ENCODE measurements around the gene SRSF10. TPM values are rescaled to one million over a fixed set of nuclear protein-coding genes. Genes with fewer than 3 reads are reported as not detected.

Gene SRSF10
- total and polyA plus RNA-seq, 2 experiments from 2014 or later, result 196 to 275 TPM

GRCh38 chr1:23922321-23922943 lies 57.7 kb downstream of the SRSF10 start:
- no peaks in the 10 kb centered on the region for H3K9me2 ChIP-seq (ENCODE audit: insufficient read depth)
- TF ChIP-seq REST (IDR thresholded peaks at IDR 0.05; ENCODE audit: unreplicated experiment) (no peak), STAT1 (IDR thresholded peaks at IDR 0.05; ENCODE audit: unreplicated experiment) (no peak), ZNF331 (CRISPR knock-in tag; IDR thresholded peaks at IDR 0.05; ENCODE audit: low read depth) (no peak), EZH2 (IDR thresholded peaks at IDR 0.05; ENCODE audit: low read depth, unreplicated experiment) (no peak), ETS1 (IDR thresholded peaks at IDR 0.05) (no peak), ZNF114 (CRISPR knock-in tag; IDR thresholded peaks at IDR 0.05) (no peak), ZNF462 (CRISPR knock-in tag; IDR thresholded peaks at IDR 0.05) (no peak), CREB1 (CRISPR knock-in tag; IDR thresholded peaks at IDR 0.05; ENCODE audit: low read depth) (no peak), JUNB (IDR thresholded peaks at IDR 0.05; ENCODE audit: unreplicated experiment) (no peak), CTCF (conservative IDR thresholded peaks at IDR 0.05; ENCODE audit: low read depth in 2 of 2) (no peak), NANOG (IDR thresholded peaks at IDR 0.05; ENCODE audit: borderline replicate concordance) (no peak), EZH2phosphoT487 (IDR thresholded peaks at IDR 0.05; ENCODE audit: unreplicated experiment) (no peak), POLR2AphosphoS5 (IDR thresholded peaks at IDR 0.05; ENCODE audit: low read depth) (no peak)
- no peak overlapping the region for H2AFZ ChIP-seq
- H3K4me3 Mint-ChIP-seq, result no peak overlapping the region
- H3K27ac Mint-ChIP-seq, result no peak overlapping the region
- H3K4me3 ChIP-seq, result no peak overlapping the region
- no peaks in the 10 kb centered on the region for H3K79me2 ChIP-seq (replicated peaks; ENCODE audit: insufficient read depth)
- no peak overlapping the region for H3K4me2 ChIP-seq
- H3K4me1 ChIP-seq (ENCODE audit: insufficient read depth), result no peaks in the 10 kb centered on the region
- H4K20me1 ChIP-seq (replicated peaks; ENCODE audit: insufficient read depth), result no peaks in the 10 kb centered on the region
- no peaks in the 10 kb centered on the region for H3K36me3 Mint-ChIP-seq (ENCODE audit: low read depth)
- H3K9me3 Mint-ChIP-seq, result no peaks in the 10 kb centered on the region
- no peaks in the 10 kb centered on the region for H3K27me3 ChIP-seq (ENCODE audit: insufficient read depth)
- no peaks in the 10 kb centered on the region for H3K36me3 ChIP-seq (ENCODE audit: insufficient read depth)
- H3F3A ChIP-seq (replicated peaks; ENCODE audit: low read depth), result no peaks in the 10 kb centered on the region
- H3K27ac ChIP-seq (ENCODE audit: low read depth), result no peak overlapping the region
- ATAC-seq (no peak), DNase-seq (ENCODE audit: low spot score) (no peak)
- H3K27me3 Mint-ChIP-seq (ENCODE audit: insufficient read depth, low read depth, poor library complexity), result peaks cover 2% of the 10 kb centered on the region
- H3K4me1 Mint-ChIP-seq, result 0 out of 3 replicates have a peak, but pooled peaks cover 3% of the 10 kb centered on the region

Data from GM23338 (cell line).